ENCODE data around the gene TMEM97.

GRCh38 chr17:28343491-28343932 is 24.5 kb downstream of the TMEM97 start:
- TF ChIP-seq, protein P1, sequence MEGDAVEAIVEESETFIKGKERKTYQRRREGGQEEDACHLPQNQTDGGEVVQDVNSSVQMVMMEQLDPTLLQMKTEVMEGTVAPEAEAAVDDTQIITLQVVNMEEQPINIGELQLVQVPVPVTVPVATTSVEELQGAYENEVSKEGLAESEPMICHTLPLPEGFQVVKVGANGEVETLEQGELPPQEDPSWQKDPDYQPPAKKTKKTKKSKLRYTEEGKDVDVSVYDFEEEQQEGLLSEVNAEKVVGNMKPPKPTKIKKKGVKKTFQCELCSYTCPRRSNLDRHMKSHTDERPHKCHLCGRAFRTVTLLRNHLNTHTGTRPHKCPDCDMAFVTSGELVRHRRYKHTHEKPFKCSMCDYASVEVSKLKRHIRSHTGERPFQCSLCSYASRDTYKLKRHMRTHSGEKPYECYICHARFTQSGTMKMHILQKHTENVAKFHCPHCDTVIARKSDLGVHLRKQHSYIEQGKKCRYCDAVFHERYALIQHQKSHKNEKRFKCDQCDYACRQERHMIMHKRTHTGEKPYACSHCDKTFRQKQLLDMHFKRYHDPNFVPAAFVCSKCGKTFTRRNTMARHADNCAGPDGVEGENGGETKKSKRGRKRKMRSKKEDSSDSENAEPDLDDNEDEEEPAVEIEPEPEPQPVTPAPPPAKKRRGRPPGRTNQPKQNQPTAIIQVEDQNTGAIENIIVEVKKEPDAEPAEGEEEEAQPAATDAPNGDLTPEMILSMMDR (IDR thresholded peaks at IDR 0.05) = no peak
- no peak for TF ChIP-seq EP300 (IDR thresholded peaks at IDR 0.05)

All from ovary (tissue), 3 donors.